Mesodermal cell (in vitro differentiated cells): Measurements from ENCODE around the gene PRKCSH.
A peak's percentile ranks its signal among the peaks of the same experiment; 100 is the strongest.

ENCODE experiments used
- H3K27ac ChIP-seq: 2 replicates; pipeline ENCODE4 v1.7.0; 2013; ENCODE audit warnings: mild to moderate bottlenecking, low read depth, low read length, moderate library complexity; ENCODE audit not compliant: severe bottlenecking
- H3K36me3 ChIP-seq: 2 replicates; pipeline ENCODE4 v1.7.1; 2013; ENCODE audit warnings: mild to moderate bottlenecking, low read length, moderate library complexity; ENCODE audit not compliant: control insufficient read depth, insufficient read depth
- H3K4me1 ChIP-seq: one replicate; pipeline ENCODE4 v1.7.1; 2013; ENCODE audit warnings: mild to moderate bottlenecking, low read length; ENCODE audit not compliant: insufficient read depth, control insufficient read depth, poor library complexity, severe bottlenecking
- H3K4me3 ChIP-seq: 2 replicates; pipeline ENCODE4 v1.7.0; 2013; ENCODE audit warnings: low read length, control low read depth, mild to moderate bottlenecking; ENCODE audit not compliant: insufficient read depth, poor library complexity, severe bottlenecking; ENCODE audit errors: extremely low read depth
- H3K9me3 ChIP-seq: 2 replicates; pipeline ENCODE4 v1.7.1; 2013; ENCODE audit warnings: mild to moderate bottlenecking, low read length, moderate library complexity; ENCODE audit not compliant: control insufficient read depth
- whole genome bisulfite sequencing, 2 experiments: methylation state at CpG; one replicate each; pipeline ENCODE4 v1.1.5; 2013; ENCODE audit warnings: missing lambda C conversion rate in 2 of 2; ENCODE audit not compliant: insufficient coverage in 2 of 2; 5-methylcytosine and 5-hydroxymethylcytosine counted together

Gene PRKCSH

GRCh38 chr19:11479898-11480714 lies 44.7 kb downstream of the PRKCSH start:
- Histone ChIP-seq H3K4me1 (no peaks in the 10 kb centered on the region), H3K9me3 (no peaks in the 10 kb centered on the region), H3K4me3 (no peak overlapping the region), H3K27ac (no peak overlapping the region), H3K36me3 (peaks cover 3% of the 10 kb centered on the region)
- 13 to 18% methylated on average over 55 to 69 of the region's 86 CpGs for WGBS, 2 experiments

- no peak within 1 kb of the TSS for H3K4me3 ChIP-seq
- no peak within 1 kb of the TSS for H3K27ac ChIP-seq
- H3K4me1 ChIP-seq, result no peaks in the 10 kb centered on the region
- no peaks in the 10 kb centered on the region for H3K9me3 ChIP-seq
- WGBS, 2 experiments, result 16 to 17% methylated on average over 39 to 53 of the region's 77 CpGs
- H3K36me3 ChIP-seq, result peaks cover 3% of the 10 kb centered on the region
These were observed 45.5 kb downstream of the PRKCSH start, which contains the start of gene ELAVL3 for GRCh38 chr19:11480715-11481533. ELAVL3 (minus strand) TSS chr19:11481046; CDS start chr19:11480608, 438 bp downstream.

- H3K9me3 ChIP-seq, result no peaks in the 10 kb centered on the region
- no peak overlapping the region for H3K27ac ChIP-seq
- H3K36me3 ChIP-seq, result peaks cover 3% of the 10 kb centered on the region
- no peaks in the 10 kb centered on the region for H3K4me1 ChIP-seq
- 12 to 20% methylated on average over 33 to 49 of the region's 50 CpGs for WGBS, 2 experiments
- peak overlapping the region; percentile 33 for H3K4me3 ChIP-seq
These were observed 46.3 kb downstream of the PRKCSH start for GRCh38 chr19:11481534-11482383.

- Histone ChIP-seq H3K27ac (no peak overlapping the region), H3K9me3 (no peaks in the 10 kb centered on the region), H3K4me3 (peak overlapping the region; percentile 33), H3K4me1 (no peaks in the 10 kb centered on the region), H3K36me3 (peaks cover 3% of the 10 kb centered on the region)
- 5 to 10% methylated on average over 25 to 47 of the region's 58 CpGs for WGBS, 2 experiments
These were observed 47.1 kb downstream of the PRKCSH start for GRCh38 chr19:11482384-11483050.

- Histone ChIP-seq H3K9me3 (no peaks in the 10 kb centered on the region), H3K27ac (no peak overlapping the region)
- 94 to 96% methylated on average over 38 to 49 of the region's 57 CpGs for WGBS, 2 experiments
These were observed 48.1 kb downstream of the PRKCSH start for GRCh38 chr19:11483366-11484111.

GRCh38 chr19:11485245-11485837 lies 49.9 kb downstream of the PRKCSH start:
- 91 to 92% methylated on average over 9 to 11 of the region's 13 CpGs for WGBS, 2 experiments

More at GRCh38 chr19:11483366-11484111, 48.1 kb downstream of the PRKCSH start:
- Histone ChIP-seq H3K4me1 (no peaks in the 10 kb centered on the region), H3K36me3 (peaks cover 3% of the 10 kb centered on the region), H3K4me3 (no peak overlapping the region)

GRCh38 chr19:11486661-11487503 lies 51.4 kb downstream of the PRKCSH start:
- Histone ChIP-seq H3K9me3 (no peaks in the 10 kb centered on the region), H3K4me1 (no peaks in the 10 kb centered on the region), H3K4me3 (no peak overlapping the region), H3K36me3 (peaks cover 8% of the 10 kb centered on the region), H3K27ac (no peak overlapping the region)
- WGBS, 2 experiments, result 93% methylated on average over 42 to 44 of the region's 45 CpGs

More at GRCh38 chr19:11485245-11485837, 49.9 kb downstream of the PRKCSH start:
- no peaks in the 10 kb centered on the region for H3K4me1 ChIP-seq
- peaks cover 8% of the 10 kb centered on the region for H3K36me3 ChIP-seq
- no peaks in the 10 kb centered on the region for H3K9me3 ChIP-seq
- no peak overlapping the region for H3K4me3 ChIP-seq
- no peak overlapping the region for H3K27ac ChIP-seq

GRCh38 chr19:11489378-11489777 lies 53.9 kb downstream of the PRKCSH start:
- 96% methylated on average over 6 to 7 of the region's 7 CpGs for WGBS, 2 experiments
- H3K36me3 ChIP-seq, result peaks cover 13% of the 10 kb centered on the region
- no peak overlapping the region for H3K27ac ChIP-seq
- H3K4me1 ChIP-seq, result no peaks in the 10 kb centered on the region
- no peak overlapping the region for H3K4me3 ChIP-seq
- H3K9me3 ChIP-seq, result no peaks in the 10 kb centered on the region
